HUES6 (cell line): ENCODE data around the gene GRIK3.

ENCODE experiments used
- H3K27ac ChIP-seq: 2 replicates; pipeline ENCODE4 v1.7.0; 2013; ENCODE audit warnings: low read depth, mild to moderate bottlenecking, low read length, inconsistent platforms
- H3K27me3 ChIP-seq: 2 replicates; pipeline ENCODE4 v1.6.1; 2013; ENCODE audit warnings: low read length; ENCODE audit not compliant: control insufficient read depth, insufficient read depth
- H3K36me3 ChIP-seq: 2 replicates; pipeline ENCODE4 v1.6.1; 2013; ENCODE audit warnings: low read length; ENCODE audit not compliant: control insufficient read depth, insufficient read depth
- H3K4me1 ChIP-seq: 2 replicates; pipeline ENCODE4 v1.6.1; 2013; ENCODE audit warnings: low read length; ENCODE audit not compliant: control insufficient read depth, insufficient read depth
- H3K4me3 ChIP-seq: 2 replicates; pipeline ENCODE4 v1.5.1; 2013; ENCODE audit warnings: low read depth, low read length
- H3K9ac ChIP-seq: one replicate; pipeline ENCODE4 v1.6.1; 2013; ENCODE audit warnings: mild to moderate bottlenecking, low read length
- H3K9me3 ChIP-seq: 2 replicates; pipeline ENCODE4 v1.6.1; 2013; ENCODE audit warnings: low read depth, low read length; ENCODE audit not compliant: control insufficient read depth, insufficient read depth

Gene GRIK3

DNA sequence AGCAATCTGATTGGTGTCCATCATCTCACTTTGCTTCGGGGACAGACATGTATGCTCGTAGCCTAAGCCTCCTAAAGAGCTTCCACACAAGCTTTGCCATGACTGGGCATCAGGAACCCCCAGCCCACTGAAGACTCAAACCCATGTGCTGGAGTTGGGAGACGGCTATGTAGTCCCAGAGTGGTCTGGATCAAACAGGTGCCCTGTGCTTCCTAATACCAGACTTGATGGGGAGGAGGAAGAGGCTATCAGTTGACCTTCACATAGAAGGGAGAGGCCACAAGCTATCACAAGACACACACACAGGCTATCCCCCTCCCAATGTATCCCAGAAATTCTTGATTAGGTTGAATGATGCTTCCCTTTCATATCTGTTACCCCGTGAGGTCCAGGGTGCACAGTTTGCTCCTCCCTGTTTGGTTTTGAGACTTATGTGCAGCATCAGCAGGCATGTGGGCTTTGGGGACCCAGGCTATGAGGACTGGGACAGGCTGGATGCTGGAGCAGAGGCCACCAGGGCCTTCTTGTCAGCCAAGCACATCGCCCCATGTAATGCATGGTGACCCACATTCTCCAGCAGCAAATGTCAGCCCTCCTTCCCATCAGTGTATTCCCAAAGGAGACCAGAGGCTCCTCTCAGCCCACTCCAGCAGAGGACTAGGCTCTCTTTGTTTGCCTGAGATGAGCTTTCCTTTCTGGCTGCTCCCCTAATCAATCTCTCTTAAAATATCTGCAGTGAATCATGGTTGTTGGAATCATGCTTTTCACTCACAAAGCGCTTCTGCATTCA, 159.8 kb downstream of the GRIK3 start:
- Histone ChIP-seq H3K4me3 (no peak overlapping the region), H3K4me1 (no peaks in the 10 kb centered on the region; the same call in 1 of the 2 replicates), H3K9ac (no peak overlapping the region), H3K36me3 (no peaks in the 10 kb centered on the region), H3K27me3 (0 out of 2 replicates have a peak, but pooled peaks cover 4% of the 10 kb centered on the region), H3K9me3 (no peaks in the 10 kb centered on the region), H3K27ac (no peak overlapping the region)

DNA sequence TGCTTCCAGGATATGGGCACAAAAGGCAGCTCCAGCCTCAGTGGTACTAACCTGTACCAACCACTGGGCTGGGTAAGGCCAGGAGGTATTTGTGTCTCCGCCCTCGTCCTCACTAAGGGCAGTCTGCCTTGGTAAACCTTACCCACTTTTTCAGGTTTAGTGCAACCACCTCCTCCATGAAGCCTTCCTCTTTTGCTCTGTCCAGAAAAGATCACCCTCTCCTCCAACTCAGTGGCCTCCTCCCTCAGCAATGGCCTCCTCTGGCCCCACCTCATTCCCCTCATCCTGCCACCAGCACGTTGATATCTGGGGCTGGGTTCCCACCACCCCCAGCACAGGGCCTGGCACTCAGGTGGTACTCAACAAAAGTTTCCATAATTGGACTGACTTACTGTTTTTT, 161.5 kb downstream of the GRIK3 start:
- H3K4me3 ChIP-seq, result no peak overlapping the region
- H3K27me3 ChIP-seq, result 0 out of 2 replicates have a peak, but pooled peaks cover 4% of the 10 kb centered on the region
- no peak overlapping the region for H3K9ac ChIP-seq
- H3K4me1 ChIP-seq, result no peaks in the 10 kb centered on the region; the same call in 1 of the 2 replicates
- no peaks in the 10 kb centered on the region for H3K36me3 ChIP-seq
- H3K9me3 ChIP-seq, result no peaks in the 10 kb centered on the region
- H3K27ac ChIP-seq, result no peak overlapping the region

DNA sequence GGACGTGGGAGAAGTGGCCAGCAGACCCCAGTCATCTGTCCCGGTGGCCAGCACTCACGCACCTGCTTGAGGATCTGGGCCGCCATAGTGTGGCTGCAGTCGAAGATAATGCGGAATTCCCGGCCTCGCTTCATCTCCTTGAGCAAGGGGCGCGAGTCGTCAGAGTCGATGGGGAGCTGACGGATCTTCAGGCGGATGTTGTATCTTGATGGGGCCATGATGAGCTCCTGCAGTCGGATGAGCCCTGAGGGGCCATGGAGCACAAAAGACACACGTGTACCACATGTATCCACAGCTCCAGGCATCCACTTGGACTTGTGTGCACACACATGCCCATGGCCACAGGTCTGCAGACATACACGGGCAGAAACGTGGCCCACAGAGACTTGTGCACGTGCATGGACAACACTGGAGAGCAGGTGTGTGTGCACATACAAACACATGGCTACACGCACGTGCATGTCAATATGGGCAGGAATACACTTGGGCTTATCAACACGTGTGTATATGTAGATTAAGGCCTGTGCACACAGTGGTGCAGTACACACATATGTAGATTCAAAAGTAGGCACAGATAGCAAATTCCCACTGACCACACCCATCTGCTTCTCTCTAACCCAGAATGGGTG, 162.1 kb downstream of the GRIK3 start:
- Histone ChIP-seq H3K27me3 (0 out of 2 replicates have a peak, but pooled peaks cover 4% of the 10 kb centered on the region), H3K36me3 (no peaks in the 10 kb centered on the region), H3K4me3 (no peak overlapping the region)

DNA sequence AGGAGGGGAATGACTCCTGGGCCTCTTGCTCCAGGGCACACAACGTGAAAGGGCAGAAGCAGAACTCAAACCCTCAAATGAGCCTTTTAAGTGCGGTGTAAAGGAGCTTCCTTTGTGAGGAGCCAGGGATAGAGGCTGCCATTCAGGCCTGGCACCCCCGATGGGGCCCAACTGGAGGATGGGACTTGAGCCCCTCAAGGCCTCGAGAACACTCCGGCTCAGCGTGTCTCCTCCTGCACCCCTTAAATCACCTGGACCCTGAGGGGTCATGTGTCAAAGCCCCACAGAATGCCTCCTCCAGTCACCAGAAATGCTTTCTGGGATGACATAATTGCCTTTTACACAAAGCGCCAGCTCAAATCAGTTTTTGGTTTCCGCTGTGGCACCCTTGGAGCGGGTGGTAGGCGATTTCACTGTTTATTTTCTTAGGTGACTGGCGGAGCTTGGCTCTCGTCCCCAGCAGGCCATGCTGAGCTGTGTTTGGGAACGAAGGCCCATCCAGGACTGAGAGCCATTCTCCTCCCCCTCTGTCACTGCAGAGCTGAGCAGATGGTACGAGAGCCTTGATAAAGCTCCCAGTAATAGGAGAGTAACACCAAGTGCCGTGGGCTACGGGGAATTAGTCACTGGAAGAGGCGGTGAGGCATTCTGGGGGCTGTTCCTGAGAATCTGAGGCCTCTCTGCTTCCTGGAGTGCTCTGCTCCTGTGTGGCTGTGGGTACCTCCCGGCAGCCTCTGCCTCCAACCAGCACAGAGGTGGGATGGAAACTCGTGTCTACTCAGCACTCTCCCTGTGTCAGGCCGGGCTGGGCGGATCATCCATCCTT, 163.0 kb downstream of the GRIK3 start:
- Histone ChIP-seq H3K4me3 (no peak overlapping the region), H3K27ac (no peak overlapping the region), H3K9ac (no peak overlapping the region), H3K9me3 (no peaks in the 10 kb centered on the region), H3K36me3 (no peaks in the 10 kb centered on the region), H3K4me1 (no peaks in the 10 kb centered on the region; the same call in 1 of the 2 replicates), H3K27me3 (no peaks in the 10 kb centered on the region)

More for the DNA sequence above, 162.1 kb downstream of the GRIK3 start:
- H3K4me1 ChIP-seq, result no peaks in the 10 kb centered on the region; the same call in 1 of the 2 replicates
- no peaks in the 10 kb centered on the region for H3K9me3 ChIP-seq
- H3K27ac ChIP-seq, result no peak overlapping the region
- H3K9ac ChIP-seq, result no peak overlapping the region

DNA sequence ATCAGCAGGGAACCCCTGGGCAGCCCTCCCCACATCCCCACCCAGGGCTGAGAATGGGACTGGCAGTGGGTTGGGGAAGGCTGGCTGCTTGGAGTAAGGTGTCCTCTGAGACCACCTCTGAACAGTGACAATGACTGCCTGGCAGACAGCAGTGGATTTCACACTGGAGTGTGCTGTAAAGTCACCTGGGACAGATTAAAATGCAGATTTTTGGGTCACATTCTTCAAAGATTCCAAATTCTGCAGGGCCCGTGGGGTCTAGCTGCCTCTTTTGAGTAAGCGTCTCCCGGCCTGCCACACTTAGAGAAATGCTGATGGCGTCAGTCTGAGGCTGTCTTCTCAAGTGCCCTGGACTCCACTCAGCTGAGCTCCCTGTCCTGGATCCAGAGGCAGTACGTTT, 164.5 kb downstream of the GRIK3 start:
- Histone ChIP-seq H3K9ac (no peak overlapping the region), H3K27me3 (no peaks in the 10 kb centered on the region), H3K9me3 (no peaks in the 10 kb centered on the region), H3K27ac (no peak overlapping the region), H3K4me3 (no peak overlapping the region), H3K4me1 (no peaks in the 10 kb centered on the region; the same call in 1 of the 2 replicates), H3K36me3 (no peaks in the 10 kb centered on the region)

DNA sequence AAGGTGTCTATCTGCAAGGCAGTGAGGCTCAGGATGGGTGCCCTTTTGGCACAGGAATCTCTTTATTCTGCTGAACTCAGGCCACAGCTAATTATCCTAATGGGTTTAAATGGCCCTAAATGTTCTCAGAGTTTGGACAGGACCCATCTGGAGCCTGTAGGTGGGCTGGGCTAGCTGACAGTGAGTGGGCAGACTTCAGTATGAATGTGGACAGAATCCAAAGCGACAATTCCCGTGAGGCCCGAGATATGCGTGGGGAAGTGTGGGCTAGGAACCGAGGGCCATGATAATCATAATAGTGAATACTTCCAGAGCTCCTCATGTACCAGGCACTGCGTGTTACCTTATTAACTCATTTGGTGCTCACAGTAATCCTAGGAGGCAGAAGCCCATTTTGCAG, 165.3 kb downstream of the GRIK3 start:
- H3K9ac ChIP-seq, result no peak overlapping the region
- no peak overlapping the region for H3K27ac ChIP-seq
- H3K9me3 ChIP-seq, result no peaks in the 10 kb centered on the region
- no peaks in the 10 kb centered on the region for H3K27me3 ChIP-seq
- peaks cover under 1% of the 10 kb centered on the region; the same call in 1 of the 2 replicates for H3K4me1 ChIP-seq
- H3K36me3 ChIP-seq, result no peaks in the 10 kb centered on the region
- H3K4me3 ChIP-seq, result no peak overlapping the region

DNA sequence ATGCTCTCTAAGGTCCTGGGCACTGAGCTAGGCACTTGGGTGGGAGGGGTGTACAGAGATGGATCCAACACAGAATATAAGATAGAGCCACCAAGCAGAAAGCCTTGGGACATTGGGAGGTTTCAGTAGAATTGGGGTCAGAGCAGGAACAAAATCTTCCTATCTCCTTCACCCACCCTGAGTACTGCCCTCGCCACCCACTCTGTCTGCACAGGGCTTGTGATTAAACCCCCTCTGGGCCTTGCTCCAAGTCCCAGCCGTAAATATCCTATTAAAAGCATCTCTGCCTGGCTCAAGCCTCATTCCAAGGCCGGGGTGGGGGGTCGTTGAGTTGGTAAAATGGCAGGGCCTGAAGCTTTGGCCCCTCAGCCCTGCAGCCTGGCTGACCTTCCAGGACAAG, 166.7 kb downstream of the GRIK3 start:
- Histone ChIP-seq H3K27ac (no peak overlapping the region), H3K9ac (no peak overlapping the region), H3K9me3 (no peaks in the 10 kb centered on the region), H3K27me3 (no peaks in the 10 kb centered on the region), H3K4me1 (peaks cover 3% of the 10 kb centered on the region; the same call in 1 of the 2 replicates), H3K4me3 (no peak overlapping the region), H3K36me3 (no peaks in the 10 kb centered on the region)

DNA sequence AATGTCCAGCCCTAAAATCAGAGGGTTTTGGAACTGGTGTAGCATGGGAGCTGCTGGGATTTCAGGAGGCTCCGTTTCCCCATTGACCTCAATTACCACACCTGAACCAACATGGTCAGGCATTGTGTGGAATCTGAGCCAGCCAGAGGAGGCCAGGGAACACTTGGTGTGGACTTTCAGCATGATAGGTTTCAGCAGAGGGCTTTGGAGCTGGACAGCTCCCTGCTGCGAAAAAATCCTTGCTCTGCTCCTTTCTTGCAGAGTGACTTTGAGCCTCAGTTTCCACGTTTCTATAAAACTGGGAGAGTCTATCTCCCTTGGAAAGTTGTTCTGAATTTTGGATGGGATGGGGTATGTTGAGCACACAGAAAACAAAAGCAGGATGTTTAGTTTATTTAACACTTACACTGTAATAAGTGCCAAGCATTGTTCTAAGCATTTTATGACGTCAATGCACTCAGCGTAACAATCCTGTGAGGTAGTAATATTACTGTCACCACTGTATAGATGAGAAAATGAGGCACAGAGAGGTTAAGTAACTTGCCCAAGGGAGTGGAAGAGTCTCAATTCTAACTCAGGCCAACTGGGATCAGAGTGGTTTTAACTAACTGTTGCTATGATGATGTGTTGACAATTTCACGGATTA, 168.0 kb downstream of the GRIK3 start:
- no peaks in the 10 kb centered on the region for H3K9me3 ChIP-seq
- no peaks in the 10 kb centered on the region for H3K36me3 ChIP-seq
- H3K4me1 ChIP-seq, result peaks cover 3% of the 10 kb centered on the region; the same call in 1 of the 2 replicates
- no peaks in the 10 kb centered on the region for H3K27me3 ChIP-seq
- H3K9ac ChIP-seq, result no peak overlapping the region
- no peak overlapping the region for H3K27ac ChIP-seq
- no peak overlapping the region for H3K4me3 ChIP-seq

DNA sequence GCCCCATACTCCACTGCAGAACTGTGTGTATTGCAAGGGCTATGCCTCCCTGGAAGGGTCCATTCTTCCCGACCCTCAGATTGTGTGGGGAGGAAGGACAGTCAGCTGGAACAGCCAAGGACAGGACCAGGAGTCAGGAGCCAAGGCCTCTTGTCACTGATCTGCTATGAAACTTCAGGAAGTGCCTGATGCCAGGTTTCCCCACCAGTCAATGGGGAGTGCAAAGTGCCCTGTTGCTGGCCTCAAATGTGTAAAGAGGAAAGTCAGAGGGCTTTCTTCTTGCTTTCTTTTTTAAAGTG, 168.8 kb downstream of the GRIK3 start:
- H3K27me3 ChIP-seq, result no peaks in the 10 kb centered on the region
- no peak overlapping the region for H3K27ac ChIP-seq
- no peaks in the 10 kb centered on the region for H3K9me3 ChIP-seq
- H3K4me1 ChIP-seq, result 0 out of 2 replicates have a peak, but pooled peaks cover 3% of the 10 kb centered on the region
- no peak overlapping the region for H3K4me3 ChIP-seq
- no peaks in the 10 kb centered on the region for H3K36me3 ChIP-seq
- no peak overlapping the region for H3K9ac ChIP-seq

DNA sequence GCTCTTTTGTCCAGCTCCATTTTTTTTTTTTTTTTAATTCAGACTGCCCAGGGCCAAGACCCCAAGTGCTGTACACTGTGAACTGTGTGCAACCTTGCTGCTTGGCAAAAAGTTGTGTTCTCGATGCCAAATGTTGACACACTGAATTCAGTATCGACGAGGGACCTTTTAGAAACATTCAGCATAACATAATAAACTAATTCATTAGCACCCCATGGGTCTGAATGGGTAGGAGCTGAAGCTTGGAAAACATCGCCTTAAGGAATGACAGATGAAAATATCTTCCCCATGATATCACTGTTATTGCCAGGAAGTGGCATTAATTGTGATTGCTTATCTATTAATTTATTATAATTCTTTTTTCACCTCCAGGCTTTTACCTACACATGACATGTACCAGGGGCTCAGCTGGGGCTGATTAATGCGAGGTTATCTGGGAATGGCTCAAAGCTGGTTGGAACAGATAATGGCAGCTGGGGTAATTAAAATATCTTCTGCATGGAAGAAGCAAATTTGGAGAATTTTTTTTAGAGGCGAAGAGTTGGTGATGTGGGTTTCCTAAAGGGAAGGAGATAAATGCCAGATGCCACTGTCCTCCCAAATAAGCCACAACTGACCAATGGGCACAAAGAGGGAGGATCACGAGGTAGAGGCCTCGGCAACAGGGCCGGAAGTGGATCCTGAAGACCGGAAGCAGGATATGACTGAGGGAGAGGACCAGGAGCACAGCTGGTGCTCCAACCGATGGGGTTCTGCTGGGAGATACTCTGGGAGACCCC, 169.3 kb downstream of the GRIK3 start:
- no peak overlapping the region for H3K9ac ChIP-seq
- no peaks in the 10 kb centered on the region for H3K36me3 ChIP-seq
- H3K4me3 ChIP-seq, result no peak overlapping the region
- no peak overlapping the region for H3K27ac ChIP-seq
- H3K27me3 ChIP-seq, result no peaks in the 10 kb centered on the region
- H3K4me1 ChIP-seq, result 0 out of 2 replicates have a peak, but pooled peaks cover 3% of the 10 kb centered on the region
- no peaks in the 10 kb centered on the region for H3K9me3 ChIP-seq
